IMR-90 (cell line): Measurements from ENCODE around the gene ATP2B2. TPM values are rescaled to one million over a fixed set of nuclear protein-coding genes. Genes with fewer than 3 reads are reported as not detected.

Experiments
- ATAC-seq: fragments of 200-7000 bp; cut with Tn5 transposase; 2 replicates; pipeline ENCODE4 v1.9.1; 2020; ENCODE audit warnings: low read depth, mild to moderate bottlenecking, moderate library complexity
- BruUV-seq: library from RNA; stranded (reverse); fragments of 400-500 nt; replicated peaks from 2 replicates; lab custom pipeline; 2021; lab: Mats Ljungman, UMichigan
- CTCF ChIA-PET: fragments of 300-600 bp; formaldehyde crosslinking; extraction: SDS; loops from one replicate; lab custom pipeline; 2021; ENCODE audit warnings: antibody characterized with exemption; lab: Yijun Ruan, JAX
- POLR2A ChIA-PET: fragments of 300-600 bp; sonication (Branson Sonifier 250); formaldehyde crosslinking; loops from one replicate; lab custom pipeline; 2022; ENCODE audit warnings: antibody characterized with exemption; ENCODE audit not compliant: unreplicated experiment; lab: Charles Lee
- DNase-seq: peaks from one replicate; pipeline ENCODE4 v3.0.0; 2013
- H2AFZ ChIP-seq: replicated peaks from 2 replicates; pipeline ENCODE3; 2013; ENCODE audit warnings: low read length, mild to moderate bottlenecking; ENCODE audit not compliant: poor library complexity
- H2AK5ac ChIP-seq: 2 replicates; pipeline ENCODE4 v1.6.1; 2013; ENCODE audit warnings: low read depth, low read length, inconsistent platforms
- H2AK9ac ChIP-seq: replicated peaks from 2 replicates; pipeline ENCODE3; 2013; ENCODE audit warnings: mild to moderate bottlenecking, low read depth, low read length, moderate library complexity; ENCODE audit not compliant: poor library complexity
- H2BK120ac ChIP-seq: 2 replicates; pipeline ENCODE4 v1.6.1; 2013; ENCODE audit warnings: low read depth, low read length, inconsistent platforms
- H2BK15ac ChIP-seq: 3 replicates; pipeline ENCODE4 v1.6.1; 2013; ENCODE audit warnings: low read depth, low read length, inconsistent platforms
- H2BK20ac ChIP-seq: 2 replicates; pipeline ENCODE4 v1.6.1; 2013; ENCODE audit warnings: low read depth, mild to moderate bottlenecking, inconsistent platforms, low read length, moderate library complexity
- H2BK5ac ChIP-seq: 2 replicates; pipeline ENCODE4 v1.6.1; 2013; ENCODE audit warnings: mild to moderate bottlenecking, low read depth, low read length, inconsistent platforms; ENCODE audit not compliant: poor library complexity, severe bottlenecking
- H3K14ac ChIP-seq: replicated peaks from 2 replicates; pipeline ENCODE4 v1.6.1; 2013; ENCODE audit warnings: low read depth, low read length, inconsistent platforms
- H3K18ac ChIP-seq: 2 replicates; pipeline ENCODE4 v1.6.1; 2013; ENCODE audit warnings: low read depth, low read length, control low read depth
- H3K23ac ChIP-seq: 2 replicates; pipeline ENCODE4 v1.6.1; 2013; ENCODE audit warnings: low read depth, low read length, inconsistent platforms
- H3K27ac ChIP-seq: 2 replicates; pipeline ENCODE4 v1.5.1; 2013; ENCODE audit warnings: mild to moderate bottlenecking, control low read depth, low read length; ENCODE audit not compliant: insufficient read depth
- H3K27me3 ChIP-seq: 2 replicates; pipeline ENCODE4 v1.6.1; 2013; ENCODE audit warnings: low read length; ENCODE audit not compliant: control insufficient read depth, insufficient read depth
- H3K36me3 ChIP-seq: 2 replicates; pipeline ENCODE4 v1.6.1; 2013; ENCODE audit warnings: low read length, mixed read lengths; ENCODE audit not compliant: control insufficient read depth, insufficient read depth
- H3K4ac ChIP-seq: 2 replicates; pipeline ENCODE4 v1.6.1; 2013; ENCODE audit warnings: low read depth, low read length, inconsistent platforms
- H3K4me1 ChIP-seq: 2 replicates; pipeline ENCODE4 v1.6.1; 2013; ENCODE audit warnings: low read length, mixed read lengths; ENCODE audit not compliant: control insufficient read depth, insufficient read depth
- H3K4me2 ChIP-seq: 2 replicates; pipeline ENCODE4 v1.6.1; 2013; ENCODE audit warnings: low read depth, mild to moderate bottlenecking, control low read depth, low read length, moderate library complexity
- H3K4me3 ChIP-seq: 2 replicates; pipeline ENCODE4 v1.5.1; 2013; ENCODE audit warnings: low read depth, mild to moderate bottlenecking, control low read depth, low read length, moderate library complexity; ENCODE audit not compliant: insufficient read depth
- H3K56ac ChIP-seq: 2 replicates; pipeline ENCODE4 v1.6.1; 2013; ENCODE audit warnings: low read length, inconsistent platforms; ENCODE audit not compliant: insufficient read depth; ENCODE audit errors: extremely low read depth
- H3K79me1 ChIP-seq, 2 experiments: 2 replicates each; pipeline ENCODE4 v1.6.1; 2013; ENCODE audit warnings: low read length in 2 of 2, inconsistent platforms in 1 of 2, low read depth in 1 of 2
- H3K9ac ChIP-seq: 2 replicates; pipeline ENCODE4 v1.6.1; 2013; ENCODE audit warnings: low read depth, low read length, control low read depth
- H3K9me1 ChIP-seq: 2 replicates; pipeline ENCODE4 v1.6.1; 2013; ENCODE audit warnings: low read length, inconsistent platforms; ENCODE audit not compliant: insufficient read depth
- H3K9me3 ChIP-seq: 2 replicates; pipeline ENCODE4 v1.6.1; 2013; ENCODE audit warnings: low read length; ENCODE audit not compliant: control insufficient read depth, insufficient read depth
- H4K20me1 ChIP-seq: 2 replicates; pipeline ENCODE4 v1.6.1; 2013; ENCODE audit warnings: low read length, inconsistent platforms; ENCODE audit not compliant: insufficient read depth
- H4K5ac ChIP-seq: 2 replicates; pipeline ENCODE4 v1.6.1; 2013; ENCODE audit warnings: mild to moderate bottlenecking, low read depth, low read length, control low read depth
- H4K8ac ChIP-seq, 2 experiments: 2 replicates each; pipeline ENCODE4 v1.6.1; 2013; ENCODE audit warnings: low read depth in 2 of 2, low read length in 2 of 2, control low read depth in 1 of 2, inconsistent platforms in 1 of 2
- H4K91ac ChIP-seq: 2 replicates; pipeline ENCODE4 v1.6.1; 2013; ENCODE audit warnings: low read depth, low read length, inconsistent platforms; ENCODE audit not compliant: insufficient read depth
- BHLHE40 ChIP-seq: fragments of 150-350 bp; IDR thresholded peaks from 2 replicates; pipeline ENCODE4 v1.6.1; 2016; ENCODE audit warnings: mild to moderate bottlenecking, low read depth, low read length
- CEBPB ChIP-seq: IDR thresholded peaks from 2 replicates; pipeline ENCODE4 v1.6.1; 2012; ENCODE audit warnings: low read depth, low read length, improper control_type of control experiment
- CHD1 ChIP-seq: IDR thresholded peaks from 2 replicates; pipeline ENCODE4 v1.6.1; 2012; ENCODE audit warnings: low read depth, low read length, improper control_type of control experiment
- ELK1 ChIP-seq: fragments of 150-350 bp; IDR thresholded peaks from 2 replicates; pipeline ENCODE4 v1.6.1; 2016; ENCODE audit warnings: low read depth, mild to moderate bottlenecking, low read length, moderate library complexity, borderline replicate concordance
- FOS ChIP-seq: fragments of 150-350 bp; IDR thresholded peaks from 2 replicates; pipeline ENCODE4 v1.6.1; 2016; ENCODE audit warnings: low read depth, low read length
- MAZ ChIP-seq: IDR thresholded peaks from 2 replicates; pipeline ENCODE4 v1.6.1; 2012; ENCODE audit warnings: low read depth, mild to moderate bottlenecking, low read length, improper control_type of control experiment, moderate library complexity, borderline replicate concordance
- MXI1 ChIP-seq: IDR thresholded peaks from 2 replicates; pipeline ENCODE4 v1.6.1; 2012; ENCODE audit warnings: low read depth, mild to moderate bottlenecking, low read length, moderate library complexity, borderline replicate concordance
- NFE2L2 ChIP-seq: fragments of 150-350 bp; IDR thresholded peaks from 2 replicates; pipeline ENCODE4 v1.6.1; 2016; ENCODE audit warnings: low read depth, mild to moderate bottlenecking, low read length
- POLR2A ChIP-seq: IDR thresholded peaks from 2 replicates; pipeline ENCODE4 v1.6.1; 2012; ENCODE audit warnings: mild to moderate bottlenecking, low read depth, low read length
- RAD21 ChIP-seq: IDR thresholded peaks from 2 replicates; pipeline ENCODE4 v1.6.1; 2012; ENCODE audit warnings: low read length, improper control_type of control experiment
- RCOR1 ChIP-seq: IDR thresholded peaks from 2 replicates; pipeline ENCODE4 v1.6.1; 2012; ENCODE audit warnings: mild to moderate bottlenecking, low read length, improper control_type of control experiment; ENCODE audit not compliant: insufficient replicate concordance
- USF2 ChIP-seq: fragments of 150-350 bp; IDR thresholded peaks from 2 replicates; pipeline ENCODE4 v1.6.1; 2017; ENCODE audit warnings: mild to moderate bottlenecking, antibody characterized with exemption, low read length, low read depth
- WGBS, 2 experiments: methylation state at CpG; one replicate each; pipeline versions ENCODE4 v1.1.5 to v1.1.7; 2013; ENCODE audit warnings: missing lambda C conversion rate in 2 of 2; ENCODE audit not compliant: insufficient read length in 1 of 2; ENCODE audit errors: extremely low coverage in 2 of 2; 5-methylcytosine and 5-hydroxymethylcytosine counted together
- dilution Hi-C: fragments of 300-500 bp; cut with HindIII; formaldehyde crosslinking; loops from one replicate; pipeline ENCODE4 v1.14.3; 2018; ENCODE audit warnings: low sequenced_read_pairs; ENCODE audit not compliant: unreplicated experiment
- in situ Hi-C: fragments of 300-500 bp; cut with MboI; formaldehyde crosslinking; loops from 3 replicates; pipeline ENCODE4 v1.14.3; 2019; ENCODE audit warnings: low sequenced_read_pairs, inconsistent platforms, mixed read lengths
- intact Hi-C: fragments of 100-400 bp; cut with micrococcal nuclease; formaldehyde crosslinking; loops from 2 replicates; pipeline ENCODE4 v1.10.0; 2022
- polyA plus RNA-seq, 3 experiments: library from polyadenylated mRNA; depleted of rRNA; stranded (reverse); fragments of >200 nt; gene quantifications; 2 replicates each; pipeline ENCODE4 v1.2.3, GENCODE V29; 2012; ENCODE audit warnings: low replicate concordance in 1 of 3
- total RNA-seq: library from RNA; depleted of rRNA; stranded (reverse); fragments of >200 nt; gene quantifications from 2 replicates; pipeline ENCODE4 v1.2.3, GENCODE V29; 2012

ATP2B2 gene
- total and polyA plus RNA-seq, 2 of the 4 experiments (the other 2 are of a cell fraction) = under 0.01 to 0.02 TPM

- no peak overlapping the region for H3K23ac ChIP-seq
- H3K14ac ChIP-seq = no peak overlapping the region
- H2AFZ ChIP-seq = no peak overlapping the region
- H2BK120ac ChIP-seq = no peak overlapping the region
- no peak overlapping the region for H2BK20ac ChIP-seq
- no peak for ATAC-seq
- no peak overlapping the region for H4K5ac ChIP-seq
- no peaks in the 10 kb centered on the region for H3K27me3 ChIP-seq
- peaks cover 38% of the 10 kb centered on the region for H3K36me3 ChIP-seq
- no peak overlapping the region for H3K56ac ChIP-seq
- no peak overlapping the region for H2AK5ac ChIP-seq
- no peak overlapping the region for H2AK9ac ChIP-seq
- H3K27ac ChIP-seq = no peak overlapping the region
- no peak overlapping the region for H3K4me2 ChIP-seq
- in situ Hi-C loops (no loop called here), intact Hi-C loops (no loop called here), dilution Hi-C loops (no loop called here)
- no peak overlapping the region for H2BK15ac ChIP-seq
- peaks cover 29 to 35% of the 10 kb centered on the region in 2 experiments for H3K79me1 ChIP-seq
- ChIA-PET POLR2A (no interaction called here), CTCF (no interaction called here)
- no CpG with 5 or more reads among the region's 1 CpG for WGBS, 2 experiments
- BruUV-seq = no TSS peak
- H3K9me1 ChIP-seq = no peaks in the 10 kb centered on the region; the same call in 1 of the 2 replicates
- no peak overlapping the region for H4K8ac ChIP-seq
- no peak overlapping the region for H3K9ac ChIP-seq
- H3K4ac ChIP-seq = no peak overlapping the region
- DNase-seq = no peak
- peaks cover 30% of the 10 kb centered on the region for H4K20me1 ChIP-seq
- no peak overlapping the region for H2BK5ac ChIP-seq
- H4K91ac ChIP-seq = no peak overlapping the region
- no peak for TF ChIP-seq FOS
- no peak for TF ChIP-seq RAD21
- TF ChIP-seq NFE2L2 = no peak
- no peak for TF ChIP-seq MXI1
- no peak for TF ChIP-seq POLR2A
- TF ChIP-seq RCOR1 = no peak
- TF ChIP-seq MAZ = no peak
- TF ChIP-seq CHD1 = no peak
- TF ChIP-seq USF2 = no peak
- no peak for TF ChIP-seq ELK1
- TF ChIP-seq CEBPB = no peak
- TF ChIP-seq BHLHE40 = no peak
- H3K4me1 ChIP-seq = no peaks in the 10 kb centered on the region
- no peak overlapping the region for H3K18ac ChIP-seq
- no peak overlapping the region for H3K4me3 ChIP-seq
- no peaks in the 10 kb centered on the region for H3K9me3 ChIP-seq
Observed at GRCh38 chr3:10278501-10278900, 226.9 kb downstream of the ATP2B2 start.
